ENCODE data around the gene MLLT10. TPM values are rescaled to one million over a fixed set of nuclear protein-coding genes. Genes with fewer than 3 reads are reported as not detected.
"Not testable (repeated sequence)": the region's sequence is repeated elsewhere in the genome, so short reads cannot be mapped to it uniquely, and the experiment has no call there.

Gene MLLT10
- total RNA-seq, 1 donor from 2014 or later: 15.8 TPM

- TF ChIP-seq CTCF (conservative IDR thresholded peaks at IDR 0.05; ENCODE audit: low read depth, low read length): no peak
- H3K4me3 ChIP-seq (ENCODE audit: low read depth, low read length): no peak overlapping the region
- DNase-seq (ENCODE audit: low read depth): no peak
Observed at GRCh38 chr10:21570761-21571521, 36.9 kb downstream of the MLLT10 start.

GRCh38 chr10:21572578-21572977 is 38.5 kb downstream of the MLLT10 start:
- TF ChIP-seq CTCF (conservative IDR thresholded peaks at IDR 0.05; ENCODE audit: low read depth, low read length): no peak
- H3K4me3 ChIP-seq (ENCODE audit: low read depth, low read length): no peak overlapping the region
- no peak for DNase-seq (ENCODE audit: low read depth)

- not testable (repeated sequence) for H3K4me3 ChIP-seq (ENCODE audit: low read depth, low read length); DNase-seq (ENCODE audit: low read depth)
Observed at GRCh38 chr10:21574514-21574913, 40.5 kb downstream of the MLLT10 start.

DNA sequence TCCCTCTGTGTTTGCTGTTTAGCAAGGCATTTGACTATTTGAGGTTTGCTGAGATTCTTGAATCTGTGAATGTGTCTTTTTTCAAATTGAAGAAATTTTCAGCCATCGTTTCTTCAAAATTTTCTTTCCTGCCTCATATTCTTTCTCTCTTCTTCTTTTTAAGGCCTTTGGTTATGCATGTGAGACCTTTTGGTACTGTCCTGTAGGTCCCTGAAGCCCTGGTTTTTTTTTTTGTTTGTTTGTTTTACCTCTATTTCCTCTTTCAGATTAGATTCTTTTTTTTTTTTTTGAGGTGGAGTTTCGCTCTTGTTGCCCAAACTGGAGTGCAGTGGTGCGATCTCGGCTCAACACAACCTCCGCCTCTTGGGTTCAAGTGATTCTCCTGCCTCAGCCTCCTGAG is 45.3 kb downstream of the MLLT10 start:
- no peak for DNase-seq (ENCODE audit: low read depth)
- no peak for TF ChIP-seq CTCF (conservative IDR thresholded peaks at IDR 0.05; ENCODE audit: low read depth, low read length)
- H3K4me3 ChIP-seq (ENCODE audit: low read depth, low read length): no peak overlapping the region

DNA sequence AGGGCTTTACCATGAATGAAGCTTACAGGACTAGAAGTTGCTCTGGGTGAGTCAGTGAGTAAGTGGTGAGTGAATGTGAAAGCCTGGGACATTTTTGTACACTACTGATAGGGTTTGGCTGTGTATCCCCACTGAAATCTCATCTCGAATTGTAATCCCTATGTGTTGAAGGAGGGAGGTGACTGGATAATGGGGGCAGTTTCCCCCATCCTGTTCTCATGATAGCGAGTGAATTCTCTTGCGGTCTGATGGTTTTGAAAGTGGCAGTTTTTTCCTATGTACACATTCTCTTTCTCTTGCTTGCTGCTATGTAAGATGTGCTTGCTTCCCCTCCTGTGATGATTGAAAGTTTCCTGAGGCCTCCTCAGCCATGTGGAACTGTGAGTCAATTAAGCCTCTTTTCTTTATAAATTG is 47.4 kb downstream of the MLLT10 start:
- DNase-seq (ENCODE audit: low read depth): peak; percentile 6
- not testable (repeated sequence) for H3K4me3 ChIP-seq (ENCODE audit: low read depth, low read length)

- no peak for DNase-seq (ENCODE audit: low read depth)
- no peak overlapping the region for H3K4me3 ChIP-seq (ENCODE audit: low read depth, low read length)
- no peak for TF ChIP-seq CTCF (conservative IDR thresholded peaks at IDR 0.05; ENCODE audit: low read depth, low read length)
Observed at GRCh38 chr10:21584834-21585530, 51.0 kb downstream of the MLLT10 start.

- no peak for TF ChIP-seq CTCF (conservative IDR thresholded peaks at IDR 0.05; ENCODE audit: low read depth, low read length)
- no peak overlapping the region for H3K4me3 ChIP-seq (ENCODE audit: low read depth, low read length)
- no peak for DNase-seq (ENCODE audit: low read depth)
Observed at GRCh38 chr10:21587391-21587790, 53.4 kb downstream of the MLLT10 start.

GRCh38 chr10:21588159-21588558 is 54.1 kb downstream of the MLLT10 start:
- DNase-seq (ENCODE audit: low read depth); H3K4me3 ChIP-seq (ENCODE audit: low read depth, low read length): not testable (repeated sequence)
